ENCODE data around the gene EFHC2.

The EFHC2 gene

GRCh38 chrX:44343412-44344141 lies at the start of gene EFHC2:
Gene EFHC2 (minus strand): TSS chrX:44343672. CDS start chrX:44343588, 84 bp downstream.
- peak within 1 kb of the TSS; percentile 89 for H3K4me3 Mint-ChIP-seq
- no peaks in the 10 kb centered on the region for H3K36me3 Mint-ChIP-seq
- H3K9me3 Mint-ChIP-seq = no peaks in the 10 kb centered on the region
- peak within 1 kb of the TSS; percentile 62 for H3K27ac Mint-ChIP-seq
- peaks cover 21% of the 10 kb centered on the region for H3K4me1 Mint-ChIP-seq
- no peaks in the 10 kb centered on the region for H3K27me3 Mint-ChIP-seq

DNA sequence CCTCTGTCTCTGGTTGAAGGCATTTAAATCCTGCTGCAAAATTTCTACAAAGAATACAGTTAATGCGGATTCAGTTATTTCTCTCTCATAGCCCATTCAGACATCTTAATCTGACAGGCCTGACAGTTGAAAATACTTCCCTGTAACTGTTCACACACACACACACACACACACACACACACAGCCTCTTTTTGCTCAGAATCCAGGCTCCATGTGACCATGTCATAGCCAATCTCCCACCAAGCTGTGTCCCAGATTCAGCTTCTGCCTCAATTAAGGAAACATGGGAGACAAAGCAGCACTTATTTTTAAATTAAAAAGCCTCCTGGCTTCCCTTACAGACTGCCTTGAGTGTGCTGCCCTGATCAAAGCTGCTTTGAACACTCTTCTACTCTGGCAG lies 49.3 kb upstream of the EFHC2 start:
- Mint-ChIP-seq H3K4me3 (no peak overlapping the region), H3K27me3 (no peaks in the 10 kb centered on the region), H3K27ac (no peak overlapping the region), H3K4me1 (peaks cover 14% of the 10 kb centered on the region), H3K36me3 (no peaks in the 10 kb centered on the region), H3K9me3 (no peaks in the 10 kb centered on the region)

DNA sequence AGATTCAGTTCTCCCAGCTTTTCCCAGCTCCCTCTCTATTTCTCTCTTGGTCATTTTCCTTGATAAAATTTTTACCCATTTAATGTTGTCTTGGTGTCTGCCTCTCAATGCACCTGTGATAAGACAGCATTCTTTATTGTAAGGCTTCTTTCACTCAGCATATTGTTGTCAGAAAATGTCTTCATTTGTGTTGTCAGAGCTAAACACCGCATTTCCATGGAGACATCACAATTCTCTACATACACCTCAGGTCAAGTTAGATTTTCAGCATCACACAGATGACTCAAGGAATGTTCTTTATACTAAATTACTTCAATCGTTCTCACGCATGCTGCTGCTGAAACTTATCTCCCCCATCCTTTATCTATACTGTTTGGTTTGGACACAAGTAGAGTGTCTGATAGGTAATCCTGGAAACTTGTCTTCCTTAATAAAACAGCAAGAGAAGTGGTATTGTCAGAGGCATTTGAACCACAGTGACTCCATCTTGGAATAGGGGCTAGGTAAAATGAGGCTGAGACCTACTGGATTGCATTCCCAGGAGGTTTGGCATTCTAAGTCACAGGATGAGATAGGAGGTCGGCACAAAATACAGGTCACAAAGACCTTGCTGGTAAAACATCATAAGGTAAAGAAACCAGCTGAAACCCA lies 41.3 kb upstream of the EFHC2 start:
- Mint-ChIP-seq H3K27ac (no peak overlapping the region), H3K9me3 (no peaks in the 10 kb centered on the region), H3K36me3 (no peaks in the 10 kb centered on the region), H3K27me3 (no peaks in the 10 kb centered on the region), H3K4me1 (no peaks in the 10 kb centered on the region), H3K4me3 (no peak overlapping the region)

GRCh38 chrX:44382871-44383270 lies 39.4 kb upstream of the EFHC2 start:
- Mint-ChIP-seq H3K9me3 (no peaks in the 10 kb centered on the region), H3K4me3 (no peak overlapping the region), H3K27ac (no peak overlapping the region), H3K36me3 (no peaks in the 10 kb centered on the region), H3K27me3 (no peaks in the 10 kb centered on the region), H3K4me1 (no peaks in the 10 kb centered on the region)

DNA sequence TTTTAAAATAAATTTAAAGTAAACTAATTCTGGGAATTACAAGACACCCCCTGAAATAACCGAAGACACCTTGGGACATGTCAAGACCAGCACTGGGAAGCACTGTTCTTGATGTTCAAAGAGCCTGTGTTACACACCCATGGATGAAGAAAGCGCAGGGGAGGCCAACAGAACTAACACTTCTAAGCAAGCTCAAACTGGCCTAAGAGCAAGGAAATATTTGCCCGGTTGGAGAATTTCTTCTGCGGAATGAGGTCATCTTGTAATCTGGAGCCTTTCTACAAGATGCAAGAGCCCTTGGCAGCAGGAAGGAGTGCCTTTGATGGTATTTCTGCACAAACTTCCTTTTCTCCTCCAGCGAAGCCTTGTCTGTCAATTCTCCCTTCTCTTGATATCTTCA lies 9.3 kb upstream of the EFHC2 start:
- Mint-ChIP-seq H3K9me3 (no peaks in the 10 kb centered on the region), H3K27ac (no peak overlapping the region), H3K27me3 (no peaks in the 10 kb centered on the region), H3K36me3 (no peaks in the 10 kb centered on the region), H3K4me1 (peaks cover 26% of the 10 kb centered on the region), H3K4me3 (no peak overlapping the region)

DNA sequence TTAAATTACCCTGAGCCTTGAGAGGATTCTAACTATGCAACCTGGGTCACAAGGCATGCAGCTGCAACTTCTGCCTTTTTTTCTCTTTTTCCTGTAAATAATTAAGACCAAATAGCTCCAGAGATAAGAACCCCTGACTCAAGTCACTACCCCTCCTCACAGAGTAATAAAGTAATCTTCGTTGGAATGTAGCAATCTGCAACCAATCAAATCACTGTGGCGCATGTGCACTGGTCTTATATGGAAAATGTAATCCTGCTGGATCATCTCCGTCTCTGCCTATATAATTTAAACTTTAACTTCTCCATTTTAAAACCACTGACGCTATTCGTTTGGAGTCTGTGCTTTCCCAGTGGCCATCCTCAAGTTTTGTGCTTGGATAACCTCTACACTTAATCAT lies 6.1 kb upstream of the EFHC2 start:
- Mint-ChIP-seq H3K36me3 (no peaks in the 10 kb centered on the region), H3K4me1 (peaks cover 37% of the 10 kb centered on the region), H3K4me3 (no peak overlapping the region), H3K27me3 (no peaks in the 10 kb centered on the region), H3K9me3 (no peaks in the 10 kb centered on the region), H3K27ac (no peak overlapping the region)

- Mint-ChIP-seq H3K4me1 (peaks cover 21% of the 10 kb centered on the region), H3K36me3 (no peaks in the 10 kb centered on the region), H3K9me3 (no peaks in the 10 kb centered on the region), H3K27ac (peak overlapping the region; percentile 62), H3K27me3 (no peaks in the 10 kb centered on the region), H3K4me3 (peak overlapping the region; percentile 89)
Observed at GRCh38 chrX:44344687-44345086, 1.2 kb upstream of the EFHC2 start.

DNA sequence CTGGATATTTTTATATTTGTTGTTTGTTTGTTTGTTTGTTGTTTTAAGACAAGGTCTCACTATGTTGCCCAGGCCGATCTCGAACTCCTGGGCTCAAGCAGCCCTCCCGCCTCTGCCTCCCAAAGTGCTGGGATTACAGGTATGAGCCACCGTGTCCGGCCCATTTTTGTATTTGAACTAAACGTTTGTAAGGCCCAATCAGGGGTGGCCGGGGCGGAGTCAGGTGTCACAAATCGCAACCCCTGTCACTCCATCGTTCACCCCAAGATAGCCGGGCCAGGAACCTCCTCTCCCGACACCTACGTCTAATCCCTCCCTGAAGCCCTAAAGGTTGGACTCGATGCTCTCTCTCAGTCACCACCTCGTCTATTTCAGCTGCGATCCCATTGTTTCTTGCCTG lies 722 bp upstream of the EFHC2 start:
- Mint-ChIP-seq H3K4me1 (peaks cover 21% of the 10 kb centered on the region), H3K4me3 (peak overlapping the region; percentile 89), H3K9me3 (no peaks in the 10 kb centered on the region), H3K27ac (peak overlapping the region; percentile 62), H3K27me3 (no peaks in the 10 kb centered on the region), H3K36me3 (no peaks in the 10 kb centered on the region)

- Mint-ChIP-seq H3K4me3 (peak overlapping the region; percentile 89), H3K36me3 (no peaks in the 10 kb centered on the region), H3K9me3 (no peaks in the 10 kb centered on the region), H3K27me3 (no peaks in the 10 kb centered on the region), H3K4me1 (peaks cover 16% of the 10 kb centered on the region), H3K27ac (no peak overlapping the region)
Observed at GRCh38 chrX:44342866-44343265, 606 bp downstream of the EFHC2 start.

GRCh38 chrX:44338361-44338760 lies 5.1 kb downstream of the EFHC2 start:
- H3K9me3 Mint-ChIP-seq = no peaks in the 10 kb centered on the region
- no peak overlapping the region for H3K4me3 Mint-ChIP-seq
- no peak overlapping the region for H3K27ac Mint-ChIP-seq
- no peaks in the 10 kb centered on the region for H3K36me3 Mint-ChIP-seq
- H3K4me1 Mint-ChIP-seq = peaks cover 3% of the 10 kb centered on the region
- H3K27me3 Mint-ChIP-seq = no peaks in the 10 kb centered on the region

GRCh38 chrX:44332437-44332836 lies 11.0 kb downstream of the EFHC2 start:
- no peaks in the 10 kb centered on the region for H3K9me3 Mint-ChIP-seq
- H3K36me3 Mint-ChIP-seq = no peaks in the 10 kb centered on the region
- no peak overlapping the region for H3K4me3 Mint-ChIP-seq
- peaks cover 39% of the 10 kb centered on the region for H3K4me1 Mint-ChIP-seq
- H3K27ac Mint-ChIP-seq = no peak overlapping the region
- no peaks in the 10 kb centered on the region for H3K27me3 Mint-ChIP-seq

GRCh38 chrX:44330227-44330626 lies 13.2 kb downstream of the EFHC2 start:
- Mint-ChIP-seq H3K4me1 (peaks cover 39% of the 10 kb centered on the region), H3K9me3 (no peaks in the 10 kb centered on the region), H3K36me3 (no peaks in the 10 kb centered on the region), H3K4me3 (peak overlapping the region; percentile 26), H3K27ac (no peak overlapping the region), H3K27me3 (no peaks in the 10 kb centered on the region)

GRCh38 chrX:44319550-44319949 lies 23.9 kb downstream of the EFHC2 start:
- Mint-ChIP-seq H3K27ac (no peak overlapping the region), H3K27me3 (no peaks in the 10 kb centered on the region), H3K4me3 (no peak overlapping the region), H3K4me1 (peaks cover 28% of the 10 kb centered on the region), H3K36me3 (peaks cover 2% of the 10 kb centered on the region), H3K9me3 (no peaks in the 10 kb centered on the region)

DNA sequence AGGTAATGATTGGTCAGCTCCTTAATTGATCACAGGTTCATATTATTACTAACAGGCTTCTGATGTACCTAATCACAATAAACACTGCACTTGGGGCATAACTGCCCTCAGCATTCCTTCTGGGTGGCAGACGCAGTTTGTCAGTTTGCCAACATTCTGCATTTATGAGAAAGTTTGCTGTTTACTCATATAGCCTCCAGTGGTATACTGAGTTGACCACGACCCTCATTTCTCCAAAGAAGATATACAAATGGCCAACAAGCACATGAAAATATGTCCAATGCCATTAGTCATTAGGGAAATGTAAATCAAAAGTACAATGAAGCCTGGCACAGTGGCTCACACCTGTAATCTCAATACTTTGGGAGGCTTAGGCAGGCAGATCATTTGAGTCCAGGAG lies 26.3 kb downstream of the EFHC2 start:
- no peaks in the 10 kb centered on the region for H3K27me3 Mint-ChIP-seq
- peaks cover 2% of the 10 kb centered on the region for H3K36me3 Mint-ChIP-seq
- no peak overlapping the region for H3K27ac Mint-ChIP-seq
- no peaks in the 10 kb centered on the region for H3K9me3 Mint-ChIP-seq
- peaks cover 34% of the 10 kb centered on the region for H3K4me1 Mint-ChIP-seq
- no peak overlapping the region for H3K4me3 Mint-ChIP-seq

- Mint-ChIP-seq H3K4me3 (no peak overlapping the region), H3K36me3 (peaks cover 2% of the 10 kb centered on the region), H3K4me1 (peaks cover 24% of the 10 kb centered on the region)
Observed at GRCh38 chrX:44314808-44315207, 28.7 kb downstream of the EFHC2 start.

GRCh38 chrX:44314259-44314734 lies 29.2 kb downstream of the EFHC2 start:
- no peaks in the 10 kb centered on the region for H3K9me3 Mint-ChIP-seq
- no peaks in the 10 kb centered on the region for H3K27me3 Mint-ChIP-seq
- no peak overlapping the region for H3K4me3 Mint-ChIP-seq
- H3K27ac Mint-ChIP-seq = peak overlapping the region; percentile 79
- H3K4me1 Mint-ChIP-seq = peaks cover 24% of the 10 kb centered on the region
- H3K36me3 Mint-ChIP-seq = peaks cover 2% of the 10 kb centered on the region

More at GRCh38 chrX:44314808-44315207, 28.7 kb downstream of the EFHC2 start:
- H3K27me3 Mint-ChIP-seq = no peaks in the 10 kb centered on the region
- H3K9me3 Mint-ChIP-seq = no peaks in the 10 kb centered on the region
- H3K27ac Mint-ChIP-seq = no peak overlapping the region

Data from activated naive CD4-positive, alpha-beta T cell treated with anti-CD3 and anti-CD28 coated beads, Interleukin-2, amount 50 U/mL, for 24 hours (primary cell).